PC-3 (cell line): ENCODE data around the gene EPO. TPM values are rescaled to one million over a fixed set of nuclear protein-coding genes. Genes with fewer than 3 reads are reported as not detected.

Experiments used
- ATAC-seq: fragments of 200-7000 bp; cut with Tn5 transposase; 2 replicates; pipeline ENCODE4 v1.9.1; 2020; ENCODE audit warnings: mild to moderate bottlenecking, moderate library complexity
- BruUV-seq: library from RNA; stranded (reverse); fragments of 400-500 nt; replicated peaks from 2 replicates; lab custom pipeline; 2021; lab: Mats Ljungman, UMichigan
- CTCF ChIA-PET: fragments of 300-600 bp; sonication (Branson Sonifier 250); formaldehyde crosslinking; loops from one replicate; lab custom pipeline; 2022; ENCODE audit warnings: antibody characterized with exemption; lab: Charles Lee
- POLR2A ChIA-PET: fragments of 300-600 bp; sonication (Branson Sonifier 250); formaldehyde crosslinking; loops from one replicate; lab custom pipeline; 2022; ENCODE audit warnings: antibody characterized with exemption; ENCODE audit not compliant: unreplicated experiment; lab: Charles Lee
- DNase-seq: peaks from one replicate; pipeline ENCODE4 v3.0.0-alpha.2; 2015
- H2AFZ ChIP-seq: fragments of 300-600 bp; sonication (generic); 2 replicates; pipeline ENCODE4 v1.6.0; 2016; ENCODE audit warnings: antibody characterized with exemption, low read length
- H3F3A ChIP-seq: fragments of 300-600 bp; sonication (generic); one replicate; pipeline ENCODE4 v1.6.0; 2017; ENCODE audit warnings: antibody characterized with exemption, low read length, control low read depth, mild to moderate bottlenecking; ENCODE audit not compliant: unreplicated experiment
- H3K27ac ChIP-seq: fragments of 300-600 bp; sonication (generic); 2 replicates; pipeline ENCODE4 v1.5.1; 2016; ENCODE audit warnings: mild to moderate bottlenecking, low read length
- H3K27me3 ChIP-seq: fragments of 300-600 bp; sonication (generic); 2 replicates; pipeline ENCODE4 v1.6.1; 2016; ENCODE audit warnings: low read length, mixed read lengths
- H3K36me3 ChIP-seq: fragments of 300-600 bp; sonication (generic); 2 replicates; pipeline ENCODE4 v1.6.1; 2016; ENCODE audit warnings: low read depth, mixed run types, low read length, mixed read lengths
- H3K4me1 ChIP-seq: fragments of 300-600 bp; sonication (generic); 2 replicates; pipeline ENCODE4 v1.5.1; 2016; ENCODE audit warnings: low read length; ENCODE audit not compliant: insufficient read depth
- H3K4me2 ChIP-seq: fragments of 300-600 bp; sonication (generic); 2 replicates; pipeline ENCODE4 v1.6.0; 2016; ENCODE audit warnings: low read length
- H3K4me3 ChIP-seq: fragments of 300-600 bp; sonication (generic); 2 replicates; pipeline ENCODE4 v1.5.1; 2016; ENCODE audit warnings: mild to moderate bottlenecking, low read length, mixed read lengths
- H3K79me2 ChIP-seq: fragments of 300-600 bp; sonication (generic); 2 replicates; pipeline ENCODE4 v1.6.1; 2017; ENCODE audit warnings: low read length, mixed read lengths
- H3K9ac ChIP-seq: fragments of 300-600 bp; sonication (generic); 2 replicates; pipeline ENCODE4 v1.6.0; 2016; ENCODE audit warnings: mild to moderate bottlenecking, low read length
- H3K9me2 ChIP-seq: fragments of 300-600 bp; sonication (generic); replicated peaks from 2 replicates; pipeline ENCODE4 v1.6.1; 2016; ENCODE audit warnings: mixed run types, low read length, mixed read lengths
- H3K9me3 ChIP-seq: fragments of 300-600 bp; sonication (generic); 2 replicates; pipeline ENCODE4 v1.6.1; 2016; ENCODE audit warnings: low read length, mixed read lengths
- H4K20me1 ChIP-seq: fragments of 300-600 bp; sonication (generic); 2 replicates; pipeline ENCODE4 v1.6.1; 2016; ENCODE audit warnings: low read length, mixed read lengths
- EZH2 ChIP-seq: fragments of 300-600 bp; sonication (generic); IDR thresholded peaks from one replicate; pipeline ENCODE4 v1.6.1; 2017; ENCODE audit warnings: antibody characterized with exemption, mild to moderate bottlenecking, low read length; ENCODE audit not compliant: unreplicated experiment
- EZH2phosphoT487 ChIP-seq: fragments of 300-600 bp; sonication (generic); IDR thresholded peaks from 2 replicates; pipeline ENCODE4 v1.6.1; 2018; ENCODE audit warnings: mild to moderate bottlenecking, antibody characterized with exemption, low read length, borderline replicate concordance
- intact Hi-C: fragments of 100-400 bp; cut with micrococcal nuclease; formaldehyde crosslinking; loops from 2 replicates; pipeline ENCODE4 v1.9.0; 2023
- total RNA-seq: library from RNA; depleted of rRNA; stranded (reverse); fragments of >200 nt; gene quantifications from 2 replicates; pipeline ENCODE4 v1.2.3, GENCODE V29; 2014
- TF ChIP-seq, protein P1 (sequence below): fragments of 300-600 bp; sonication (generic); conservative IDR thresholded peaks from 2 replicates; pipeline ENCODE4 v1.5.1; 2017; ENCODE audit warnings: antibody characterized with exemption, low read depth, mild to moderate bottlenecking, low read length

Gene EPO
- total RNA-seq, 1 experiment from 2014 or later: not detected

DNA sequence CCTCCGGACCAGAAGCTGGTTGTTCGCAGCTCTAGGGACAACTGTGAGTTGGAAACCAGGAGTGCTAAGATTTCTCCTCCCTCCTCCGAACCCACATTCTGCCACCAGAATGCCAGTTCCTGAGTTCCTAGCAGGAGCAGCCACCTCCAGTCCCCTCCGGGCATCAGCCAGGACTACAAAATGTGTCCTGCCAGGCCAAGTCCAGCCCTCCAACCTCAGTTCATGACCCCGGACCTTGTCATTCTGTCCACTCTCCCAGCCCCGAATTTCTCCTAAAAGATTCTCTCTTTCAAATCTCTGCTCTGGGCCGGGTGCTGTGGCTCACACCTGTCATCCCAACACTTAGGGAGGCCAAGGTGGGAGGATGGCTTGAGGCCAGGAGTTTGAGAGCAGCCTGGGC, 15.5 kb downstream of the EPO start:
- ChIA-PET CTCF (no interaction called here), POLR2A (no interaction called here)
- intact Hi-C loops: no loop called here
- Histone ChIP-seq H3K4me3 (no peak overlapping the region), H3K9ac (no peak overlapping the region), H4K20me1 (no peaks in the 10 kb centered on the region), H3K27me3 (no peaks in the 10 kb centered on the region), H2AFZ (no peak overlapping the region), H3K9me2 (no peaks in the 10 kb centered on the region), H3K4me2 (no peak overlapping the region), H3K79me2 (no peaks in the 10 kb centered on the region), H3K27ac (no peak overlapping the region), H3K4me1 (no peaks in the 10 kb centered on the region), H3F3A (no peaks in the 10 kb centered on the region), H3K9me3 (no peaks in the 10 kb centered on the region), H3K36me3 (no peaks in the 10 kb centered on the region)
- BruUV-seq: no TSS peak
- no peak for ATAC-seq
- TF ChIP-seq, protein P1, sequence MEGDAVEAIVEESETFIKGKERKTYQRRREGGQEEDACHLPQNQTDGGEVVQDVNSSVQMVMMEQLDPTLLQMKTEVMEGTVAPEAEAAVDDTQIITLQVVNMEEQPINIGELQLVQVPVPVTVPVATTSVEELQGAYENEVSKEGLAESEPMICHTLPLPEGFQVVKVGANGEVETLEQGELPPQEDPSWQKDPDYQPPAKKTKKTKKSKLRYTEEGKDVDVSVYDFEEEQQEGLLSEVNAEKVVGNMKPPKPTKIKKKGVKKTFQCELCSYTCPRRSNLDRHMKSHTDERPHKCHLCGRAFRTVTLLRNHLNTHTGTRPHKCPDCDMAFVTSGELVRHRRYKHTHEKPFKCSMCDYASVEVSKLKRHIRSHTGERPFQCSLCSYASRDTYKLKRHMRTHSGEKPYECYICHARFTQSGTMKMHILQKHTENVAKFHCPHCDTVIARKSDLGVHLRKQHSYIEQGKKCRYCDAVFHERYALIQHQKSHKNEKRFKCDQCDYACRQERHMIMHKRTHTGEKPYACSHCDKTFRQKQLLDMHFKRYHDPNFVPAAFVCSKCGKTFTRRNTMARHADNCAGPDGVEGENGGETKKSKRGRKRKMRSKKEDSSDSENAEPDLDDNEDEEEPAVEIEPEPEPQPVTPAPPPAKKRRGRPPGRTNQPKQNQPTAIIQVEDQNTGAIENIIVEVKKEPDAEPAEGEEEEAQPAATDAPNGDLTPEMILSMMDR: no peak
- TF ChIP-seq EZH2phosphoT487 (no peak), EZH2 (no peak)
- DNase-seq: no peak

- H2AFZ ChIP-seq: no peak overlapping the region
- H3K4me3 ChIP-seq: no peak overlapping the region
- intact Hi-C loops: no loop called here
- H3K4me2 ChIP-seq: no peak overlapping the region
- H4K20me1 ChIP-seq: no peaks in the 10 kb centered on the region
- no peaks in the 10 kb centered on the region for H3K4me1 ChIP-seq
- no peaks in the 10 kb centered on the region for H3F3A ChIP-seq
- no peaks in the 10 kb centered on the region for H3K27me3 ChIP-seq
- DNase-seq (no peak), ATAC-seq (no peak)
- no peaks in the 10 kb centered on the region for H3K79me2 ChIP-seq
- H3K9ac ChIP-seq: no peak overlapping the region
- TF ChIP-seq EZH2phosphoT487: no peak
- no peaks in the 10 kb centered on the region for H3K36me3 ChIP-seq
- no peak overlapping the region for H3K27ac ChIP-seq
- ChIA-PET CTCF (no interaction called here), POLR2A (no interaction called here)
- no TSS peak for BruUV-seq
- no peaks in the 10 kb centered on the region for H3K9me3 ChIP-seq
- H3K9me2 ChIP-seq: no peaks in the 10 kb centered on the region
Observed at GRCh38 chr7:100736671-100737070, 16.4 kb downstream of the EPO start.

GRCh38 chr7:100739934-100740333, 19.7 kb downstream of the EPO start:
- H3K4me2 ChIP-seq: no peak overlapping the region
- DNase-seq: no peak
- ChIA-PET CTCF (no interaction called here), POLR2A (no interaction called here)
- no peaks in the 10 kb centered on the region for H4K20me1 ChIP-seq
- H3K79me2 ChIP-seq: no peaks in the 10 kb centered on the region
- no peak overlapping the region for H3K9ac ChIP-seq
- no TSS peak for BruUV-seq
- no peaks in the 10 kb centered on the region for H3K9me3 ChIP-seq
- H2AFZ ChIP-seq: no peak overlapping the region
- no peaks in the 10 kb centered on the region for H3F3A ChIP-seq
- TF ChIP-seq EZH2phosphoT487: no peak
- TF ChIP-seq, protein P1: no peak
- TF ChIP-seq EZH2: no peak
- H3K4me1 ChIP-seq: no peaks in the 10 kb centered on the region
- no peak for ATAC-seq
- H3K27ac ChIP-seq: no peak overlapping the region
- no peak overlapping the region for H3K4me3 ChIP-seq
- H3K27me3 ChIP-seq: no peaks in the 10 kb centered on the region
- H3K36me3 ChIP-seq: no peaks in the 10 kb centered on the region
- no peaks in the 10 kb centered on the region for H3K9me2 ChIP-seq
- intact Hi-C loops: no loop called here
